Right lobe of liver (tissue), 6 donors: ENCODE measurements around the gene C6orf132. TPM values are rescaled to one million over a fixed set of nuclear protein-coding genes. Genes with fewer than 3 reads are reported as not detected.

ENCODE experiments used
- ATAC-seq, 4 donors: fragments of 200-7000 bp; cut with Tn5 transposase; one replicate each; pipeline ENCODE4 v1.9.1; 2020; ENCODE audit warnings: mild to moderate bottlenecking in 4 of 4, moderate library complexity in 4 of 4
- DNase-seq, 3 donors: peaks; one replicate each; pipeline ENCODE4 v3.0.0-alpha.2; 2020
- H3K27ac ChIP-seq, 3 donors: fragments of 200-600 bp; one replicate each; pipeline ENCODE4 v1.8.0; 2022
- H3K27me3 ChIP-seq, 2 donors: fragments of 200-600 bp; one replicate each; pipeline ENCODE4 v1.8.0; 2022
- H3K36me3 ChIP-seq, 4 donors: fragments of 200-600 bp; sonication (generic) in 1 of 4; one replicate each; pipeline versions ENCODE4 v1.5.1 to v1.8.0; 2017 to 2022; ENCODE audit warnings: control low read depth in 1 of 4
- H3K4me1 ChIP-seq, 4 donors: fragments of 200-600 bp; sonication (generic) in 1 of 4; one replicate each; pipeline versions ENCODE4 v1.5.1 to v1.8.0; 2017 to 2022; ENCODE audit warnings: control low read depth in 1 of 4
- H3K4me3 ChIP-seq, 3 donors: fragments of 200-600 bp; one replicate each; pipeline ENCODE4 v1.8.0; 2022
- H3K9me3 ChIP-seq, 4 donors: fragments of 200-600 bp; sonication (generic) in 1 of 4; one replicate each; pipeline versions ENCODE4 v1.5.1 to v1.8.0; 2017 to 2022; ENCODE audit warnings: control low read depth in 1 of 4
- POLR2A ChIP-seq: fragments of 450-650 bp; IDR thresholded peaks from one replicate; pipeline ENCODE4 v1.6.1; 2017; ENCODE audit warnings: antibody characterized with exemption, mild to moderate bottlenecking
- WGBS: methylation state at CpG from one replicate; pipeline ENCODE4 v1.1.6; 2018; ENCODE audit warnings: low coverage, low lambda C conversion rate; ENCODE audit not compliant: insufficient coverage; ENCODE audit errors: missing lambda C conversion rate; 5-methylcytosine and 5-hydroxymethylcytosine counted together
- intact Hi-C, 2 donors: fragments of 100-400 bp; cut with DNase I; formaldehyde crosslinking; loops; one replicate each; pipeline versions ENCODE4 v1.11.2 to v1.14.1; 2022
- total RNA-seq, 6 experiments: library from RNA; depleted of rRNA in 2 of 6; stranded (reverse); fragments of >200 nt in 2 of 6; fragmentation: NEBNext Ultra II Directional in 3 of 6; extraction: Animal tissue kit (Norgen Biotek cat#: 25700) in 3 of 6; gene quantifications; one replicate each; pipeline versions ENCODE4 v1.1.0 to v1.2.4, GENCODE V29; 2016 to 2023
- TF ChIP-seq, protein P1 (sequence below), 4 donors: fragments of 200-600 bp in 3 of 4; fragments of 450-650 bp in 1 of 4; IDR thresholded peaks; one replicate each; pipeline versions ENCODE4 v1.5.1 to v1.8.0; 2016 to 2022; ENCODE audit warnings: antibody characterized with exemption in 4 of 4, mild to moderate bottlenecking in 2 of 4
- donor health status: DM: no; HTN: yes; CAD: no.
- donor health status: DM: no; HTN: no; CAD: no.
- donor health status: DM: no; HTN: no; CAD: no.
- donor health status: DM: no; HTN: yes; CAD: no.
- donor health status: DM: no; HTN: yes; CAD: no.

C6orf132 gene
- total RNA-seq, 6 experiments from 2014 or later: 0.07 to 0.74 (median 0.34) TPM

DNA sequence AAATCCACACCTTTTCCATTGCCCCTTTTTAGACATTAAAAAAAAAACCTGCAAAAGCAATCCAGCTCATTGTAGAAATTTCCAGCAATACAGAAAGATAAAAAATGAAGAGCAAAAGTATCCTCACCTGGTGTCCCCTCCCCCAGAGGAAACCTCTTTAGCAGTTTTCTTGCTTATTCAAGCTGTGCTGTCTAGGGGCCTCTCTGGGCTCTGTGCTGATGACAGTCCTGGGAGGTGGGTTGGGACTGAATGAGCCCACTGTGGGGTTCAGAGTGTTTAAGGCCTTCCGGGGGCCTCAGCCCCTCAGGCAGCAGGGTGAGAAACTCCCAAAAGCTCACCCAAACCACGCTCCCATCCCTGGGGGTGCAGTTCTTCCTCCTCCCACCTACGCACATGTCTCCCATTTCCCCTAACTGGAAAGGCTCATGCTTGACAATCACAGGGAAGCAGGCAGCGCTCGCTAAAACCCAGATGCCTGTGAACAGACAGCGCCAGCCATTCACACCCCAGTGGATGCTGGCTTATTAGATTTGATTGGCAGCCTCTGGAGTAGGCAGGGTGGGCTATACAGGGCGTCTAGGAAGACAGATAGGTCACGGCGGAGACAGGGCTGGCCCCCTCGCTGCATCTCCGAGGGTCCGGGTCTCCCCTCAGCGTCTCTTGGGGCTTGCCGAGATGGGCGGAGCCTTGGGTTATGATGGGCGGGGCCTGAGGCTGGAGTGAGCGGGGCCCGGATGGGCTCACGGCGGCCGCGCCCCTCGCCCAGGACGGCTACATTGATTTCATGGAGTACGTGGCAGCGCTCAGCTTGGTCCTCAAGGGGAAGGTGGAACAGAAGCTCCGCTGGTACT is 35.3 kb upstream of the C6orf132 start:
- no peaks in the 10 kb centered on the region for H3K4me1 ChIP-seq
- H3K27me3 ChIP-seq: no peaks in the 10 kb centered on the region
- H3K27ac ChIP-seq: no peak overlapping the region
- H3K36me3 ChIP-seq: no peaks in the 10 kb centered on the region
- TF ChIP-seq, protein P1, sequence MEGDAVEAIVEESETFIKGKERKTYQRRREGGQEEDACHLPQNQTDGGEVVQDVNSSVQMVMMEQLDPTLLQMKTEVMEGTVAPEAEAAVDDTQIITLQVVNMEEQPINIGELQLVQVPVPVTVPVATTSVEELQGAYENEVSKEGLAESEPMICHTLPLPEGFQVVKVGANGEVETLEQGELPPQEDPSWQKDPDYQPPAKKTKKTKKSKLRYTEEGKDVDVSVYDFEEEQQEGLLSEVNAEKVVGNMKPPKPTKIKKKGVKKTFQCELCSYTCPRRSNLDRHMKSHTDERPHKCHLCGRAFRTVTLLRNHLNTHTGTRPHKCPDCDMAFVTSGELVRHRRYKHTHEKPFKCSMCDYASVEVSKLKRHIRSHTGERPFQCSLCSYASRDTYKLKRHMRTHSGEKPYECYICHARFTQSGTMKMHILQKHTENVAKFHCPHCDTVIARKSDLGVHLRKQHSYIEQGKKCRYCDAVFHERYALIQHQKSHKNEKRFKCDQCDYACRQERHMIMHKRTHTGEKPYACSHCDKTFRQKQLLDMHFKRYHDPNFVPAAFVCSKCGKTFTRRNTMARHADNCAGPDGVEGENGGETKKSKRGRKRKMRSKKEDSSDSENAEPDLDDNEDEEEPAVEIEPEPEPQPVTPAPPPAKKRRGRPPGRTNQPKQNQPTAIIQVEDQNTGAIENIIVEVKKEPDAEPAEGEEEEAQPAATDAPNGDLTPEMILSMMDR (IDR thresholded peaks at IDR 0.05): no peak
- TF ChIP-seq POLR2A: no peak
- DNase-seq (no peak), ATAC-seq (peak in 1 of 4 donors; percentile 13)
- H3K9me3 ChIP-seq: no peaks in the 10 kb centered on the region
- intact Hi-C loops: no loop called here
- H3K4me3 ChIP-seq: no peak overlapping the region
- WGBS: 23% methylated on average over 6 of the region's 27 CpGs

DNA sequence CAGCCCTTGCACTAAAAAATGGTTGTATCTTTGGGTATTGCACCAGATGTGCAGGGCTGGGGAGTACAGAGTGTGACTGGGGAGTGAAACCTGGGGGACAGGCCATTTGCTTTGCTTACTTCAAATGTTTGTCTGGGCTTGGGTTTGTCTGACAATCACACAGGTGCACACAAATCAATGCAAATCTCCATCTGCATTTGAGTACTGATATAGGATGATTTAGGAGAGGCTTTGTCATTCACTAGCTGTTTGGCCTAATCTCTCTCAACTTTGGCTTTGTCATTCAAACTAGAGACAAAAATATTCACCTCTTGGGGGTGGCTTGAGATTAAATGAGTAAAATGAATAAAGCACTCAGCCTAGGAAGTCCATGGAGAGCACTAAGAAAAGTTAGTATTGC is 34.6 kb upstream of the C6orf132 start:
- TF ChIP-seq, protein P1 (IDR thresholded peaks at IDR 0.05): no peak
- no peak for TF ChIP-seq POLR2A
- H3K27me3 ChIP-seq: no peaks in the 10 kb centered on the region
- H3K9me3 ChIP-seq: no peaks in the 10 kb centered on the region
- DNase-seq (no peak), ATAC-seq (no peak)
- no peak overlapping the region for H3K27ac ChIP-seq
- no peak overlapping the region for H3K4me3 ChIP-seq
- H3K4me1 ChIP-seq: no peaks in the 10 kb centered on the region
- intact Hi-C loops: no loop called here
- H3K36me3 ChIP-seq: no peaks in the 10 kb centered on the region

DNA sequence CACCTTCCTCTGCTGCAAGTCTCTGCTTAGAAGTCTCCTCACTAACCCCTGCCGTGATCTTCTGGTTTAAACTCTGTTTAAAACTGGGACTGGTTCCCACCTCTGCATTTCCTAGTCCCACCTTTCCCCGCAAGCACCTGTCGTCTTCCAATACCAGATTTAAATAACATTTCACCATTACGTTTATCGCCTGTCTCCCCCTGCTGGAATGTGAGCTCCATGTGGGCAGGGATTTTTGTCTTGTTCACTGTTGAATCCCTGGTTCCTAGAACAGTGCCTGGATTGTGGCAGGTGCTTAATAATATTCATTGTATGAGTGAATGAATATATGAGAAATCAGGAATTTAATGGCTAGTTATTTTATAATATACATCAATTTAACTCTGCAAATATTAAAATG is 33.4 kb upstream of the C6orf132 start:
- no peak for DNase-seq
- intact Hi-C loops: no loop called here
- Histone ChIP-seq H3K4me1 (no peaks in the 10 kb centered on the region), H3K9me3 (no peaks in the 10 kb centered on the region), H3K4me3 (no peak overlapping the region), H3K27me3 (no peaks in the 10 kb centered on the region), H3K36me3 (no peaks in the 10 kb centered on the region), H3K27ac (no peak overlapping the region)
- 72% methylated on average over 5 of the region's 5 CpGs for WGBS
- no peak for TF ChIP-seq POLR2A
- TF ChIP-seq, protein P1 (IDR thresholded peaks at IDR 0.05): no peak
- ATAC-seq: no peak

DNA sequence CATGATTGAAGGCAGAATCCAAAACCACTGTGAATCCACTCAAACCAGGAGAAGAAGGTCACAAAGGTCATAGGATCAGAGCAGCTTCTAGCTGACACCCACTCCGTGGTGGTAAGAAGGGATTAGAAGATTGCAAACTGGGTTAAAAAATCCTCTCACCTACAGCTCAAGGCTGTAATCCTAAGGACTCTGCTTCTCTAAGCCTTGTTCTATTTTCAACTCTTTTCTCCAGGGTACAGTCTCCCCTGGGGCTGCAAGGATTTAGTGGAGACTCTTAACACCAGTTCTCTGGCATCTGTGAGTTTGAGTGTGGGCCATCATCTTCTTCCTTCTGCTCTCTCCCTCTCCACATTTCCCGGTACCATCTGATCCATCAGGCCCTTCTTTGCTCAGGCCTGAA is 30.7 kb upstream of the C6orf132 start, which contains the start of gene GUCA1A:
Gene GUCA1A (plus strand): TSS at position 264 of the 400 bp plus-strand sequence. CDS start 250 bp downstream, outside the sequence.
- DNase-seq: no peak
- no peaks in the 10 kb centered on the region for H3K27me3 ChIP-seq
- H3K9me3 ChIP-seq: no peaks in the 10 kb centered on the region
- no peak for ATAC-seq
- H3K36me3 ChIP-seq: no peaks in the 10 kb centered on the region
- TF ChIP-seq POLR2A: no peak
- TF ChIP-seq, protein P1 (IDR thresholded peaks at IDR 0.05): no peak
- no peaks in the 10 kb centered on the region for H3K4me1 ChIP-seq
- no peak within 1 kb of the TSS for H3K4me3 ChIP-seq
- H3K27ac ChIP-seq: no peak within 1 kb of the TSS
- intact Hi-C loops: no loop called here
- WGBS: 73% methylated on average over 1 of the region's 2 CpGs
